Stimulated activated CD4-positive, alpha-beta T cell treated with anti-CD3 and anti-CD28 coated beads, Interleukin-1b, Interleukin-23, amount 100 ng/mL, for 24 hours (primary cell): ENCODE measurements around the gene MRGPRG.
"Not testable (repeated sequence)": the region's sequence is repeated elsewhere in the genome, so short reads cannot be mapped to it uniquely, and the experiment has no call there.

Experiments
- DNase-seq, 4 experiments: peaks; one replicate each; pipeline ENCODE4 v3.0.0-alpha.2; 2020; ENCODE audit warnings: low read depth in 4 of 4, low spot score in 1 of 4

MRGPRG gene

DNA sequence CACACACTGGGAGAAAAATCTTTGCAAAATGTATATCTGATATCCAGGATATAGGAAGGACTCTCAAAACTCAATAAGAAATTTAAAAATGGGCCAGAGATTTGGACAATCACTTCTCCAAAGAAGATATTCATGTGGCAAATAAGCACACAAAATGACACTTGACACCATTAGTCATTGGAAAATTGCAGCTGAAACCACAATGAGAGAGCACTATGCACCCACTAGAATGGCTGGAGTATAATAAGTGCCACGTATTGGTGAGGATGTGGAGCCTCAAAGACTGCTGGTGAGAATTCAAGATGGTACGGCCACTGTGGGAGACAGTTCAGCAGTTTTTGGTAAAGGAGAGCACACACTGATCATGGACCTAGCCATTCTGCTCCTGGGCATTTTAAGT lies 40.7 kb downstream of the MRGPRG start:
- no peak for DNase-seq

DNA sequence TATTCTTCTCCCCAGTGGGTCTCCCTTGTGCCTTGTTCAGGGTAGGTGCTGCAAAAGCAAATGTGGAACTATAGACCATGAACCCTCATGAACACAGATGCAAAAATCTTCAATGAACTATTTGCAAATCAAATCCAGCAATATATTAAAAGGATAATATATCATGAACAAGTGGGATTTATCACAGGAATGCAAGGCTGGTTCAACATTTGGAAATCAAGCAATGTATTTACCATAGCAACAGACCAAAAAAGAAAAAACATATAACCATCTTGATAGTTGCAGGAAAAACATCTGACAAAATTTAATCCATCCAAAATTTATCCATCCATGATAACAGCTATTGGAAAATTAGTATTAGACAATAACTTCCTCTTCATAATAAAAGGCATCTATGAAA lies 42.1 kb downstream of the MRGPRG start:
- no peak for DNase-seq

DNA sequence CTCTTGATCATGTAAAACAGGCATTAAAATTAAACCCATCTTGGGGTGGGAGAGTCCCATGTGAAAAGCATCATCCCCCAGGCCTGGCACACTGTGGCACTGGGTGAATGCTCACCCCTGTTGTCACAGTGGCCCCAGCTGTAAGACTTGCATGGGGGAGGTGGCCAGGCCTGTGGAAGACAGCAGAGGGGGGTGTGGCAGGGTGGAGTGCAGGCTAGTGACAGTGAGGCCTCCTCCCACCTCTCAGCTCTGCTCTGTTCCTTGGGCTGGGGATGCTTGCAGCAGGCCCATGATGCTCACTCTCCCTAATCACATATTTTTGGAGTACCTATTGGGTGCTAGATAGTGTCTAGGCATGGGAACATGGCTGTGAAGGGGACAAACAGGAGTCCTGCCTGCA lies 43.4 kb downstream of the MRGPRG start:
- no peak for DNase-seq

DNA sequence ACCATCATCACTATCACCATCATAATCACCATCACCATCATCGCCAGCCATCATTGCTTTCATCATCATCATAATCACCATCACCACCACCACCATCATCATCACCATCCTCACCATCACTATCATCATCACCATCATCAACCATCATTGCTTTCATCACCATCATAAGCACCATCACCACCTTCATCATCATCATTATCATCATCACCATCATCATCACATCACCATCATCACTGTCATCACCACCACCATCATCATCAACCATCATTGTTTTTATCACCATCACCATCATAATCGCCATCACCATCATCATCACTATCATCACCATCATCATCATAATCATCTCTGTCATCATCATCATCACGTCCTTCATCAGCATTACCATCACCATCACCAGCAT lies 44.2 kb downstream of the MRGPRG start:
- no peak for DNase-seq

DNA sequence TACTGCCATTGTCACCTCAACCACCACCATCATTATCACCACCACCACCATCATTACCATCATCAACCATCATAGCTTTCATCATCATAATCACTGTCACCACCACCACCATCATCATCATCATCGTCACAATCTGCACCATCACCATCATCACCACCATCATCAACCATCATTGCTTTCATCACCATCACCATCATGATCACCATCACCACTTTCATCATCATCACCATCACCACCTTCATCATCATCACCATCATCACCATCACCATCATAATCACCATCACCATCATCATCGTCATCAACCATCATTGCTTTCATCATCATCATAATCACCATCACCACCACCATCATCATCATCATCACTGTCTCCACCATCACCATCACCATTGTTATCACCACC lies 44.8 kb downstream of the MRGPRG start:
- no peak for DNase-seq

DNA sequence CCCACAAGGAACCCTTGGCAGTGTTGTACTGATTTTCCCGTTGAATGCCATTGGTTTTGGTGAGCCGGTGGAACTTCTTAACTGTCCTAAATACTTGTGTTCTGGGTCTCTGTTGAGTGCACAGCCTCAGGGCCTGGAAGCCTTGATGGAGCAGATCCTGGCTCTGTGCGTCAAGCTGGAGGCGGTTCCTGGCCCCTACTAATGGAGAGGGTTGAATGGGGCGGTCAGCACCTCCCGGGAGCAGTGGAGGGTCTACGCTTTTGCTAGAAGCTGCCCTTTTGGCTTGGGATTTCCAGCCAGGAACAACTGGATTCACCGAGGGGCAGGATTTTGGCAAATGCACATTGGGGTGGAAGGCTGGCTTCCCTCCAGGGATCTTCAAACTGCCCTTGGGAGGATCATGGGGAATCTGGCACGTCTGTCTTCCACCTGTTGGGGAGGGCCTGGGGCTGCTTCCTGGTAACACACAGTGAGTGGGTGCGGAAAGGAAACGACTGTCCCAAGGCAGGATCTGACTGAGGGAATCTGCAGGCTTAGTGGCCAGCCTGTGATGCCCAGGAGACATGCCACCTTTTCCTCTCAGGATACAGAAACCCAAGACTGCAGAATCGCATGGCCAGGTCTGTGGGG lies 46.6 kb downstream of the MRGPRG start:
- DNase-seq: no peak

DNA sequence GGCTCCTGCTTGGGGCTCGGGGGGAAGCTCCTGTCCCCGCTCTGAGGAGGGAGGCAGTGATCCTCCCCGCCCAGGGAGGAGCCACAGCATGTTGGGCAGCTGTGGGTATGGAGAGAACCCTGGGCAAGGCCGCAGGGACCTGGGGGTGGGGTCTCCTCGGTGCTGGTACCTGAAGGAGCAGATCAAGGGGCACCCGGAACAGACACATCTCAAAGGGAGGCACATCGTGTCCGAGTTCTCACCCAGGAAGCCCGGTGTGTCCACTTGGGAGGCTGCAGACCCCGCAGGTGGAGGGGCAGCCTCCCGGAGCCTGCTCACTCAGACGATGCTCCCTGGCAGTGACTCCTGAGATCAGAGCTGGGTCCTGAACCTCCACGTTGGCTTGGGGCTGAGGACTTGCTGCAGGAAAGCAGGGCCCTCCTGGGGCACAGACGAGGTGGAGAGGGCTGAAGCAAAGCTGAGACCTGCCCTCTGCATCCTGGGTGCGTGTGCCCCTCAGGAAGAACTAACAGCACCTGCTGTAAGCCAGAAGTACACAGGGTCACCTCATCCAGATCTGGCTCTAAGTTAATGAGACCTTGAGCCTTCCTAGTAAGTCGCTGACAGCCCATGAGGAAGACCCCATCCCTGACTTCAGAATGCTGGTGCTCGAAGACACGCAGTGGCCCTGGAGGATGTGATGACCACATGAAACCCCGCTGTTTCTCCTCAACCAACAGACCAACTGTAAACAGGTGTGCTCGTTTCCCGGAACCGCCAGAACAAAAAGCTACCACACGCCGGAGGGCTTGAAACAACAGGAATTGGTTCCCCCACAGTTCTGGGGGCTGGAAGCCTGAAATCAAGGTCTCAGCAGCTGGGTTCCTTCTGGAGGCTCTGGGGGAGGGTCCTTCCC lies 47.6 kb downstream of the MRGPRG start:
- DNase-seq: no peak

DNA sequence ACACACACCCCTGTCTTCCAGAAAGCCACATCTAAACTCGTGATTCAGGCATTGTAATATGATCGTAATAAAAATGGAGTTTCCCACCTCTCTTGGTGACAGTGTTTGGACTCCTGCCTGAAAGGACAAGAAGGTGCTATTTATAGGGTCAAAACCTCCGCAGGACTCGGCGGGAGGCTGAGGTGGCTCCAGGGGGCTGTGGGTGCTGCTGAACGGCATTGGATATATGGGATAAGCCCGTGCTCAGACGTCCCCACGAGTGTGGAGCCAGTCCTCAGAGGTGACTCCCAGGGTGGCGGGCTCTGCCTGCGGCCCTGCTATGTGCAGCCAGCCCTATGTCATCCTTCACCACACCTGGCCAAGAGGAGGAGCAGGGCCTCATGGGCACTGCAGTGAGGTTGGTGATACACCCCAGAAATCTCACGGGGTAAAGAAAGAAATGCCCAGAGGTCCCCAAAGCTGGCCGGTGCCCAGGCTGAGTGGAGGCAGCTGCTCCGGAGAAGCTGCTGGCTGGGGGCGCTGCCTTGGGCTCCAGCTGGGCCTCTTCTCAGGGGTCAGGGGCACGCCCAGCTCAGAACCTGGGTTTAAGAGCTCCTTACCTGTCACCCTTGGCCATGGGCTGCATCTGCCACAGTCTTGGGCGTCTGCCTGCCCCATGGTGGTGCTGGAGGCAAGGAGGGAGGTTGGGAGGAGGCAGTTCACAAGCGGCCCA lies 48.4 kb downstream of the MRGPRG start:
- DNase-seq: no peak

DNA sequence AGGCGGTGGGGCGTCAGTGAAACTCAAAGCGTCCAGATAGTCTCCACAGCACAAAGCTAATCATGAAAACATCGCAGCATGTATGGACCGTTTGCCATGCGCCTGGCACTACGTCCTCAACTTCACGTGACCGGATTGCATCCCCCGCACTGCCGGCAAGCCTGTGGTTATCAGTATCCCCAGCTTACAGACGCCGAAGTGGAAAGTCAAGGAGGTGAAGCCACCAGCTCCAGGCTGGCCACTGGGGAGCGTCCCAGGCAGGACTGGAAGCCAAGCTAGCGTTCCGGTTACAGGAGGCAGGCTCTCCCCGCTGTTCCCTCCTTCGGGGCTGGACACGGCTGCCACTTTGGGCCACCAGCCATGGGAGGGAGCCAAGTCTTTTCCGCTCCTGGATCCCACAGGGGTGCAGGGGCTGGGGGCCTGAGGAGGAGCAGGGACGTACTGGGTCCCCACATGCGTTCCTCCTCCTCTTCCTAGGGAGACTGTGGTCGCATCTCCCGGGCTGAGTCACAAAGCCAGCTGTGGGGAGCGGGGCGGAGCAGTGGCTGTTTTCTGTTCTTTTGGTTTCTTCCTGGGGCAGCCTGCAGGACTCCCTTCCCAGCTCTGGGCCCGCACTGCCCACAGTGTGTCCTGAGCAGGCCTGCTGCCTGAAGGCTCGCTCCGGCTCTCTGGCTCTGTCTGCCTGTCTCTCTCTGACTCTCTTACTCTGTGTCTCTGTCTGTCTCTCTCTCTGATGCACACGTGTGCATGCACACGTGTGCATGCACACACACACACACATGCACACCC lies 49.2 kb downstream of the MRGPRG start:
- peak in 1 of 4 experiments; percentile 13 for DNase-seq

DNA sequence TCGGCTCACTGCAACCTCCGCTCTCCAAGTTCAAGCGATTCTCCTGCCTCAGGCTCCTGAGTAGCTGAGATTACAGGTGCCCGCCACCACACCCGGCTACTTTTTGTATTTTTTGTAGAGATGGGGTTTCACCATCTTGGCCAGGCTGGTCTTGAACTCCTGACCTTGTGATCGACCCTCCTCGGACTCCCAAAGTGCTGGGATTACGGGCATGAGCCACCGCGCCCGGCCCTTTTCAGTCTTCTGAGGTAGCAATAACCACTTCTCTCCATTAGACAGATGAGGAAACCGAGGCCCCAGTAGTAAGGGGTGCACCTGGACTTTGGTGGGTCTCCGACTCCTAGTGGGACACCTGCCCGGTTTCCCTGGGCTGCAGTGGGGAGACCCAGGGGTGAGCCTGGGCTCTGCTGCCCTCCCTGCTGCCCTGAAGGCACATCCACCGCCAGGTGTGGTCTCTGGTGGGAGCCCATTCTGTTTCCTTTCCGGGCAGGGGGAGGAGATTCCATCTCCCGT lies 49.8 kb downstream of the MRGPRG start:
- not testable (repeated sequence) for DNase-seq
